Mesothelial cell of epicardium (in vitro differentiated cells): Measurements from ENCODE around the gene TGIF2. TPM values are rescaled to one million over a fixed set of nuclear protein-coding genes. Genes with fewer than 3 reads are reported as not detected.

Source experiments
- DNase-seq, 2 experiments: peaks; one replicate each; pipeline ENCODE4 v3.0.0; 2021; ENCODE audit warnings: low spot score in 2 of 2; ENCODE audit not compliant: unreplicated experiment in 2 of 2
- H3K27ac Mint-ChIP-seq: 2 replicates; pipeline ENCODE4 v1.8.0; 2021; ENCODE audit warnings: mixed read lengths
- H3K27me3 Mint-ChIP-seq: 2 replicates; pipeline ENCODE4 v1.8.0; 2021; ENCODE audit warnings: low read depth, mixed read lengths
- H3K36me3 Mint-ChIP-seq: 2 replicates; pipeline ENCODE4 v1.8.0; 2021; ENCODE audit warnings: mixed read lengths
- H3K4me1 Mint-ChIP-seq: 2 replicates; pipeline ENCODE4 v1.8.0; 2021; ENCODE audit warnings: mixed read lengths
- H3K4me3 Mint-ChIP-seq: 2 replicates; pipeline ENCODE4 v1.8.0; 2021; ENCODE audit warnings: mild to moderate bottlenecking, moderate library complexity, mixed read lengths
- H3K9me3 Mint-ChIP-seq: 2 replicates; pipeline ENCODE4 v1.8.0; 2021; ENCODE audit warnings: mixed read lengths
- CTCF ChIP-seq: fragments of 200-600 bp; sonication (generic); IDR thresholded peaks from one replicate; pipeline ENCODE4 v1.5.0; 2021; ENCODE audit warnings: antibody characterized with exemption; ENCODE audit not compliant: unreplicated experiment
- total RNA-seq: library from RNA; stranded (reverse); gene quantifications from 3 replicates; pipeline ENCODE4 v1.2.1, GENCODE V29; 2021

TGIF2 gene
- total RNA-seq, 1 donor from 2014 or later = 94.4 TPM

DNA sequence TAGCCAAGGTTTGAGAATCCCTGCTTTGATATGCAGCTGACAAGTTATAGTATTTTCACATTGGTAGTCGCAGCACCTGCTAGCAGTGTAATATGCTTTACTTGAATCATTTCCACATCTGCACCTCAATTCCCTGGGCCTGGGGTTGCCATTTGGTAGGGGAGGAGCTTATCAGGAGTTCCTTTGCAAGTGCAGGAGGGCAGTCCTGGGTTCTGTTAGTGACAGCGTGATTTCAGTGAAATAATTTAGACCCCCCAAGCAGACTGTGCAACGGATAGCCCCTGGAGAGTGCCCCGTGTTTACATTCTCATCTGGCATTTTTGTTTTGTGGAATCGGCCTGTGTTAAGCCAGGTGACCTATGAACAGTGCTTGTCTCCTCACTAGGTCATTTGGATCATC, 38.2 kb downstream of the TGIF2 start:
- Mint-ChIP-seq H3K27ac (no peak overlapping the region), H3K27me3 (no peaks in the 10 kb centered on the region), H3K36me3 (peaks cover 10% of the 10 kb centered on the region), H3K4me1 (peaks cover 8% of the 10 kb centered on the region), H3K4me3 (no peak overlapping the region), H3K9me3 (no peaks in the 10 kb centered on the region)
- DNase-seq = no peak
- TF ChIP-seq CTCF = no peak

GRCh38 chr20:36613974-36614373, 40.6 kb downstream of the TGIF2 start:
- no peaks in the 10 kb centered on the region for H3K27me3 Mint-ChIP-seq
- no peak for TF ChIP-seq CTCF
- H3K4me1 Mint-ChIP-seq = no peaks in the 10 kb centered on the region
- peaks cover 10% of the 10 kb centered on the region for H3K36me3 Mint-ChIP-seq
- H3K4me3 Mint-ChIP-seq = no peak overlapping the region
- DNase-seq = no peak
- H3K9me3 Mint-ChIP-seq = no peaks in the 10 kb centered on the region
- H3K27ac Mint-ChIP-seq = no peak overlapping the region

- no peaks in the 10 kb centered on the region for H3K9me3 Mint-ChIP-seq
- no peak overlapping the region for H3K4me3 Mint-ChIP-seq
- H3K4me1 Mint-ChIP-seq = no peaks in the 10 kb centered on the region
- no peak for DNase-seq
- no peaks in the 10 kb centered on the region for H3K27me3 Mint-ChIP-seq
- H3K27ac Mint-ChIP-seq = no peak overlapping the region
- TF ChIP-seq CTCF = no peak
- peaks cover 10% of the 10 kb centered on the region for H3K36me3 Mint-ChIP-seq
Measured at GRCh38 chr20:36614781-36615557, 41.6 kb downstream of the TGIF2 start.

DNA sequence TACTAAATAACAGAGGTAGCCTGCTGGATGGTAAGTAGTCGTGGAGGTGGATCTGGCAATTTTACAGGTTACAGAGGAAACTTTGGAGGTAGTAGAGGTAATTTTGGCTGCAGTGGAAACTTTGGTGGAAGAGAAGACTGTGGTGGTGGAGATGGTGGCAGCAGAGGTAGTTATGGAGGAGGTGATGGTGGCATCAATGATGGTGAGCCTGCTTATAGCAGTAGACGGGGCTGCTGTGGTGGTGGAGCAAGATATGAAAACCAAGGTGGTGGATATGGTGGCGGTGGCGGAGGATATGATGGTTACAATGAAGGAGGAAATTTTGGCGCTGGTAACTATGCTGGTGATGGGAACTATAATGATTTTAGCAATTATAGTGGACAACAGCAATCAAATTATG, 47.5 kb downstream of the TGIF2 start:
- Mint-ChIP-seq H3K36me3 (no peaks in the 10 kb centered on the region), H3K27ac (no peak overlapping the region), H3K27me3 (no peaks in the 10 kb centered on the region), H3K4me3 (no peak overlapping the region), H3K4me1 (no peaks in the 10 kb centered on the region), H3K9me3 (no peaks in the 10 kb centered on the region)
- TF ChIP-seq CTCF = no peak
- DNase-seq = no peak

DNA sequence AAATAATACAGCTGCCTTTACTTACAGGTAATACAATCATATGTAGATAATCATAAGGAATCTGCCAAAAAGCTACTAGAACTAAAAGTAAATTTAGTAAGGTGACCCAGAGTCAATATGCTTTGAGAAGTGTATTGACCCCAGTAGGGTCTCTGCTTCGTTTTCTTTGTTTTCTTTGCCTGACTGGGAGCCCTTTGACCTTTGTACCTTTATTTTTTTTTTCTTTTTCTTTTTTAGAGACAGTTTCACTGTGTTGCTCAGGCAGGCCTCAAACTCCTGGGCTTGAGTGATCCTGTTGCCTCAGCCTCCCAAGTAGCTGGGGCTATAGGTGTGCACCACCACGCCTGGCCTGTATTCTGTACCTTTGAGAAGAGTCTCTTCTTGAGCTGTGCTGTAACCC, 50.0 kb downstream of the TGIF2 start:
- H3K4me3 Mint-ChIP-seq = no peak overlapping the region
- H3K27ac Mint-ChIP-seq = no peak overlapping the region
- DNase-seq = no peak
- no peak for TF ChIP-seq CTCF
- no peaks in the 10 kb centered on the region for H3K4me1 Mint-ChIP-seq
- no peaks in the 10 kb centered on the region for H3K9me3 Mint-ChIP-seq
- H3K27me3 Mint-ChIP-seq = no peaks in the 10 kb centered on the region
- H3K36me3 Mint-ChIP-seq = no peaks in the 10 kb centered on the region
